Testis (tissue), 3 donors: ENCODE measurements around the gene CFAP52. TPM values are rescaled to one million over a fixed set of nuclear protein-coding genes. Genes with fewer than 3 reads are reported as not detected.
"Not testable (repeated sequence)": the region's sequence is repeated elsewhere in the genome, so short reads cannot be mapped to it uniquely, and the experiment has no call there.

ENCODE experiments used
- DNase-seq: peaks from one replicate; pipeline ENCODE4 v3.0.0-alpha.2; 2019
- H3K27ac ChIP-seq, 2 donors: fragments of 200-600 bp; sonication (generic); one replicate each; pipeline ENCODE4 v1.5.1; 2019
- H3K27me3 ChIP-seq: fragments of 200-600 bp; sonication (generic); one replicate; pipeline ENCODE4 v1.5.1; 2019
- H3K36me3 ChIP-seq: fragments of 200-600 bp; sonication (generic); one replicate; pipeline ENCODE4 v1.5.1; 2017; ENCODE audit warnings: low read depth; ENCODE audit errors: missing control alignments
- H3K4me1 ChIP-seq: fragments of 200-600 bp; sonication (generic); one replicate; pipeline ENCODE4 v1.5.1; 2019
- H3K4me3 ChIP-seq, 2 donors: fragments of 200-600 bp; sonication (generic); one replicate each; pipeline ENCODE4 v1.5.1; 2017 to 2019
- H3K9me3 ChIP-seq: fragments of 200-600 bp; sonication (generic); one replicate; pipeline ENCODE4 v1.5.1; 2017
- POLR2A ChIP-seq: fragments of 450-650 bp; IDR thresholded peaks from one replicate; pipeline ENCODE4 v1.6.1; 2017; ENCODE audit warnings: antibody characterized with exemption, mild to moderate bottlenecking, moderate library complexity
- WGBS, 2 donors: methylation state at CpG; one replicate each; pipeline ENCODE4 v1.1.5; 2018; 5-methylcytosine and 5-hydroxymethylcytosine counted together
- intact Hi-C: fragments of 100-400 bp; cut with DNase I; formaldehyde crosslinking; loops from one replicate; pipeline ENCODE4 v1.15.1; 2023; ENCODE audit warnings: low total_unique reads
- polyA plus RNA-seq: library from polyadenylated mRNA; stranded (reverse); fragments of 350-450 nt; fragmentation: Illumina TruSeq; extraction: RNeasy Lipid Tissue Mini Kit (QIAGEN cat#74804); gene quantifications from one replicate; pipeline ENCODE4 v1.2.3, GENCODE V29; 2014; ENCODE audit warnings: low read depth, low replicate concordance; ENCODE audit not compliant: insufficient read depth
- total RNA-seq, 2 donors: library from RNA; depleted of rRNA; stranded (reverse); fragments of >200 nt; gene quantifications; one replicate each; pipeline ENCODE4 v1.2.3, GENCODE V29; 2016
- TF ChIP-seq, protein P1 (sequence below), 3 experiments: fragments of 450-650 bp in 2 of 3; fragments of 200-600 bp in 1 of 3; sonication (generic) in 1 of 3; IDR thresholded peaks; one replicate each; pipeline ENCODE4 v1.5.1; 2016 to 2019; ENCODE audit warnings: antibody characterized with exemption in 3 of 3, mild to moderate bottlenecking in 2 of 3, moderate library complexity in 1 of 3

Gene CFAP52
- total and polyA plus RNA-seq, 3 donors from 2014 or later, result 8.9 to 47.7 (median 19.5) TPM

DNA sequence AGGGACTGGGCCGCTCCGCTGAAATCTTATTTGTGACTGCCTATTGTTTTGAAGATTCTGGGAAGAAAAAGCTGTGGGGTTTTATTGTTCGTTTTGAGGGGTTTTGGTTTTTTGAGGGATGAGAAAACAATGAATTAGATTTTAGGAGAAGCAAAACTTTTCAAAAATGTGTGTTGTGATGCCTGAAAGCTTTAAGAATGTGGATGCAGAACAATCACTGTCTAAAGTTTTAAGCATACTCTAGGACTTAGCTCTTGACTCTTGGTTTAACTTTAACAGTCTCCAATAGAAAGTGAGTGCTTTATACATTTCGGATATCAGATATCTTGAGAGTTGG lies 899 bp downstream of the CFAP52 start:
- TF ChIP-seq, protein P1, sequence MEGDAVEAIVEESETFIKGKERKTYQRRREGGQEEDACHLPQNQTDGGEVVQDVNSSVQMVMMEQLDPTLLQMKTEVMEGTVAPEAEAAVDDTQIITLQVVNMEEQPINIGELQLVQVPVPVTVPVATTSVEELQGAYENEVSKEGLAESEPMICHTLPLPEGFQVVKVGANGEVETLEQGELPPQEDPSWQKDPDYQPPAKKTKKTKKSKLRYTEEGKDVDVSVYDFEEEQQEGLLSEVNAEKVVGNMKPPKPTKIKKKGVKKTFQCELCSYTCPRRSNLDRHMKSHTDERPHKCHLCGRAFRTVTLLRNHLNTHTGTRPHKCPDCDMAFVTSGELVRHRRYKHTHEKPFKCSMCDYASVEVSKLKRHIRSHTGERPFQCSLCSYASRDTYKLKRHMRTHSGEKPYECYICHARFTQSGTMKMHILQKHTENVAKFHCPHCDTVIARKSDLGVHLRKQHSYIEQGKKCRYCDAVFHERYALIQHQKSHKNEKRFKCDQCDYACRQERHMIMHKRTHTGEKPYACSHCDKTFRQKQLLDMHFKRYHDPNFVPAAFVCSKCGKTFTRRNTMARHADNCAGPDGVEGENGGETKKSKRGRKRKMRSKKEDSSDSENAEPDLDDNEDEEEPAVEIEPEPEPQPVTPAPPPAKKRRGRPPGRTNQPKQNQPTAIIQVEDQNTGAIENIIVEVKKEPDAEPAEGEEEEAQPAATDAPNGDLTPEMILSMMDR (IDR thresholded peaks at IDR 0.05), result no peak
- no peak for TF ChIP-seq POLR2A
- Histone ChIP-seq H3K36me3 (no peaks in the 10 kb centered on the region), H3K27ac (peak overlapping the region in 1 of 2 donors; percentile 47), H3K27me3 (no peaks in the 10 kb centered on the region), H3K9me3 (no peaks in the 10 kb centered on the region), H3K4me1 (peaks cover 13% of the 10 kb centered on the region), H3K4me3 (peak overlapping the region in 1 of 2 donors; percentile 72)
- intact Hi-C loops, result no loop called here
- WGBS, 2 donors, result 9 to 15% methylated on average over 4 of the region's 4 CpGs
- DNase-seq, result no peak

DNA sequence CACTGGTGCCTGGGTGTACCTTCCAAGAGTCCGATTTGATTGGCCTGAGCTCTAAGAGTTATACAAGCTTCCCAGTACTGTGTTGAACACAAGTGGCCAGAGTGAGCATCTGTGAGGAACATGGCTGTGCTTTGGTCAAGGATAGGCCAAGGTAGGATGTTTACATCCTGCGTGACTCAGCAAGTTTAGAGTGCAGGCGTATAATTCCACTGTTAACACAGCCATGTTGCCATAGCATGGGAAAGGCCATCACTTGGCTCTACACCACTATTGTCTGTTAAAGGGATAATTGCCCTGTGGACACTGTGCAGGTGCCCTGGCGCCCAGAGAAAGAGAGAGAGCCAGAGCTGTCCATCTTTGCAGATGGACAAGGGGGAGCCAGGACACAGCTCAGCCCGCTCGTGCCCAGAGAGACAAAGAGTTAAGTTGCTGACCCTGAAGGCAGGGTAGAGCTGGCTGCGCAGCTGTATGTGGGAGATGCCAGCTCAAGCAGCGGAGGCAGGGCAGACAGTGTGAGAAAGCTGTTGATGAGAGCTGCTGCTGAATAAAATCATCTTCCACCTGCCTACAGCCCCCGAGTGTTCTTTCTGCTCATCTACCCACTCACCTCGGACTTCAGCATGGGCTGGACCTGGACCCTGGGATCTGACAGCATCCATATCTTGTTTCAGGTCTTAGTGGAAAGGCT lies 11.7 kb downstream of the CFAP52 start:
- no peaks in the 10 kb centered on the region for H3K4me1 ChIP-seq
- H3K4me3 ChIP-seq, result no peak overlapping the region
- DNase-seq, result peak; percentile 40
- TF ChIP-seq, protein P1 (IDR thresholded peaks at IDR 0.05), result no peak
- no peak for TF ChIP-seq POLR2A
- H3K27ac ChIP-seq, result no peak overlapping the region
- no peaks in the 10 kb centered on the region for H3K9me3 ChIP-seq
- intact Hi-C loops, result no loop called here
- 72 to 73% methylated on average over 10 of the region's 10 CpGs for WGBS, 2 donors
- no peaks in the 10 kb centered on the region for H3K27me3 ChIP-seq
- no peaks in the 10 kb centered on the region for H3K36me3 ChIP-seq

DNA sequence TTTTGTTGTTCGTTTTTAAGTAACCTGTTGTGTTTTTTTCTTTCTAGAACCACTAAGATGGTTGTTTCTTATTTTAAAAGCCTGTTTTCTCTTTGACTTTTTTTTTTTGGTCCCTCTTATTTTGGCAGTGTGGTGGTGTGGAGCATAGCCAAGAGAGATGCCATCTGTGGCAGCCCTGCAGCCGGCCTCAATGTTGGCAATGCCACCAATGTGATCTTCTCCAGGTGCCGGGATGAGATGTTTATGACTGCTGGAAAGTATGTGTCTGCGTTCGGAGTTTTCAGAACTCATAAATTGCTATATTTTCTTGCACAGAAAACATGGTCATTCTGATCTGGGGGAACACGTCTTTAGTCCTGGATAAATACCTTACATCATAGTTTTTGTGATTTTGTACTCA lies 17.6 kb downstream of the CFAP52 start:
- Histone ChIP-seq H3K27ac (no peak overlapping the region), H3K4me3 (no peak overlapping the region), H3K36me3 (no peaks in the 10 kb centered on the region), H3K27me3 (no peaks in the 10 kb centered on the region), H3K4me1 (no peaks in the 10 kb centered on the region), H3K9me3 (no peaks in the 10 kb centered on the region)
- WGBS, 2 donors, result 67 to 74% methylated on average over 6 of the region's 6 CpGs
- intact Hi-C loops, result no loop called here
- TF ChIP-seq, protein P1 (IDR thresholded peaks at IDR 0.05), result no peak
- no peak for TF ChIP-seq POLR2A
- no peak for DNase-seq

DNA sequence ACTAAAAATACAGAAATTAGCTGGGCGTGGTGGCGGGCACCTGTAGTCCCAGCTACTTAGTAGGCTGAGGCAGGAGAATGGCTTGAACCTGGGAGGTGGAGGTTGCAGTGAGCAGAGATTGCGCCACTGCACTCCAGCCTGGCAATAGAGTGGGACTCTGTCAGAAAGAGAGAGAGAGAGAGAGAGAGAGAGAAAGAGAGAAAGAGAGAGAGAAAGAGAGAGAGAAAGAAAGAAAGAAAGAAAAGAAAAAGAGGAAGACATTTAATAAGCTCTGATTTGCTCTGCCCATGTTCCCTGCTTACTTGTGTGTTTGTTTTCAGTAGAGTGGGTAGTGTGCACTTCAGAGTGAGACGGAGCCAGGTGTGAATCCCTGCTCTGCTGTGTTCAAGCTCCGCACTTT lies 21.2 kb downstream of the CFAP52 start:
- H3K27me3 ChIP-seq, H3K36me3 ChIP-seq, H3K9me3 ChIP-seq, intact Hi-C loops, H3K4me3 ChIP-seq, H3K27ac ChIP-seq, DNase-seq, H3K4me1 ChIP-seq: not testable (repeated sequence)
- WGBS, 2 donors, result 88 to 92% methylated on average over 5 of the region's 5 CpGs

DNA sequence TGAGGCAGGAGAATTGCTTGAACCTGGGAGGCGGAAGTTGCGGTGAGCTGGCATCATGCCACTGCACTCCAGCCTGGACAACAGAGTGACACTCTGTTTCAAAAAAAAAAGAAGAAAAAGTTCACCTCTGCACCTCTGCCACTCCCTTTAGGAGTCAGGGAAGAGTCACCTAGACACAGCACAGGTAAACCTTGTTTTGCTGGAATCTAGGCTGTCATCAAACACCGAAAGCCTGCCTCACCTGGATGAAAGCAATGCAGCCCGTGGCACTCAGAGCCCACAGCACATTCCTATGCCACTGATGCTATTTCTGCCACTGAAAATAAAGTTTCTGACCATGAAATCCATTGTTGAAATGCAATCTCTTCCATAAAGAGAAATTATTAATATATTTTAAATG lies 22.2 kb downstream of the CFAP52 start:
- WGBS, 2 donors, result 91 to 95% methylated on average over 4 of the region's 4 CpGs
- Histone ChIP-seq H3K27me3 (no peaks in the 10 kb centered on the region), H3K27ac (no peak overlapping the region), H3K4me1 (no peaks in the 10 kb centered on the region), H3K36me3 (no peaks in the 10 kb centered on the region), H3K4me3 (no peak overlapping the region), H3K9me3 (no peaks in the 10 kb centered on the region)
- TF ChIP-seq, protein P1 (IDR thresholded peaks at IDR 0.05), result no peak
- TF ChIP-seq POLR2A, result no peak
- intact Hi-C loops, result no loop called here
- no peak for DNase-seq

DNA sequence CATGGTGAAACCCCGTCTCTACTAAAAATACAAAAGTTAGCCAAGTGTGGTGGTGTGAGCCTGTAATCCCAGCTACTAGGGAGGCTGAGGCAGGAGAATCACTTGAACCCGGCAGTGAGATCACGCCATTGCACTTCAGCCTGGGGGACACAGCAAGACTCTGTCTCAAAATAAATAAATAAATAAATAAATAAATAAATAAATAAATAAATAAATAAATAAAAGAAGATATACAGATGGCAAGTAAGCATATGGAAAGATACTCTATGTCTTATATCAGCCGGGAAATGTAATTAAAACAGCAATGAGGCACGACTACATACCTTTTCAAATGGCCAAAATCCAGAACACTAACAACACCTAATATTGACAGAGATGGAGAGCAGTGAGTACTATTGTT lies 28.1 kb downstream of the CFAP52 start:
- WGBS, 2 donors, result 89 to 91% methylated on average over 5 of the region's 5 CpGs
- H3K36me3 ChIP-seq, DNase-seq, H3K27me3 ChIP-seq, H3K4me1 ChIP-seq, intact Hi-C loops, H3K9me3 ChIP-seq, H3K4me3 ChIP-seq, H3K27ac ChIP-seq: not testable (repeated sequence)
